Neural progenitor cell (in vitro differentiated cells): ENCODE data around the gene NCF4.

Experiments
- CTCF ChIP-seq: fragments of 200-600 bp; sonication (generic); IDR thresholded peaks from 2 replicates; pipeline ENCODE4 v1.5.1; 2017; ENCODE audit warnings: antibody characterized with exemption, mild to moderate bottlenecking
- EZH2 ChIP-seq: fragments of 200-600 bp; sonication (generic); IDR thresholded peaks from 2 replicates; pipeline ENCODE4 v1.6.1; 2017; ENCODE audit warnings: antibody characterized with exemption, mild to moderate bottlenecking, moderate library complexity
- EZH2phosphoT487 ChIP-seq: fragments of 200-600 bp; sonication (generic); IDR thresholded peaks from 2 replicates; pipeline ENCODE4 v1.6.1; 2017; ENCODE audit warnings: antibody characterized with exemption

GRCh38 chr22:36913427-36914389 is 52.9 kb downstream of the NCF4 start, which contains the start of gene CSF2RB:
- TF ChIP-seq EZH2 (no peak), CTCF (no peak), EZH2phosphoT487 (no peak)
